GM18517 (cell line): Measurements from ENCODE around the gene RARG.
"Not testable (repeated sequence)": the region's sequence is repeated elsewhere in the genome, so short reads cannot be mapped to it uniquely, and the experiment has no call there.

Experiments used
- ATAC-seq: cut with Tn5 transposase; IDR thresholded peaks from one replicate; pipeline ENCODE4 v1.9.1; 2021; ENCODE audit warnings: mild to moderate bottlenecking, moderate library complexity; ENCODE audit not compliant: unreplicated experiment

The RARG gene

GRCh38 chr12:53211476-53212381, 20.3 kb downstream of the RARG start:
- no peak for ATAC-seq

GRCh38 chr12:53210843-53211242, 21.2 kb downstream of the RARG start:
- ATAC-seq, result no peak

- ATAC-seq, result peak; percentile 40
Measured at GRCh38 chr12:53208877-53209463, 23.0 kb downstream of the RARG start.

GRCh38 chr12:53208435-53208834, 23.6 kb downstream of the RARG start:
- no peak for ATAC-seq

GRCh38 chr12:53207042-53207441, 25.0 kb downstream of the RARG start, which contains the start of gene ITGB7:
ITGB7 (minus strand) TSS chr12:53207251; CDS start chr12:53200443, 6,808 bp downstream.
- ATAC-seq, result no peak

DNA sequence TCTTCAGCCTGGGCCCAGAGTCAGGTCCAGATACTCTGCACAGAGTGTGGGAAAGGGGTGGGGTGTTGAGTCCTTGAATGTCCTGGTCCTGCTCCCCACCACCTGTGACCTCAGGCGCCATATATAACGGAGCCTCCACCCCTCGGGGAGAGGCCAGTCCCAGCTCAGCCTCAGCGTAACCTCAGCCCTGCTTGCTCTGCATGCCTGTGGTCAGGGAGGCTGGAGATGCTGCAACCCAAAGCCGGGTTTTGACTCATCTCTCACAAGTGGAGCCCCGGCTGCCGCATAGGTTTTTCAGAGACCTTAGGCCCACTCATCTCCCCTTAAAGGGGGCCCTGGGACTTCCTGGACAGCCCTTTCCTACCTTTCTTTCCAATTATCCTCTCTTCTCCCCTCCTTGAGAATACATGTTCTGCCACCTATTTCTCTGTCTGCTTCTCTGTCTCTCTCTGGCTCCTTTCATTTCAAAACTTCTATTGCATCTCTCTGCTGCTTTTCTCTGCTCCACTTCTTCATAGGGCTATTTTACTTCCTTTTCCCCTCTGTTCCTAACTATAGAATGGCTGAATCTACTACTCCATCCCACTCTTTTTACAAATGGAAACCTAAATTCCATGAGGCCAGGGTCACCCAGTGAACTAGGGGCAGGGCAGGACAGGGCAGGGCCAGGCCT, 26.1 kb downstream of the RARG start:
- ATAC-seq, result peak; percentile 65

DNA sequence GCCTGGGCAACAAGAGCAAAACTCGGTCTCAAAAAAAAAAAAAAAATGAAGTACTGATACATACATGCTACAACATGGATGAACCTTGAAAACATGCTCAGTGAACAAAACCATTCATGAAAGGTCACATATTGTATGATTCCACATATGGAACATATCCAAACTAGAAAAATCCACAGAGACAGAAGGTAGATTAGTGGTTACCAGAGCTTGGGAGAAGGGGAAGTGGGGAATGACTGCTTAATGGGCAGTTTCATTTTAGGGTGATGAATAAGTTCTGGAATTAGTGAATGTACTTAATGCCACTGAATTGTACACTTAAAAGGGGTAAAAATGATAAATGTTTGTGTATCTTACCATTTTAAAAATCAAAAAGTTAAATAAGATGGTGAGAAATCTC, 27.7 kb downstream of the RARG start:
- ATAC-seq, result no peak

DNA sequence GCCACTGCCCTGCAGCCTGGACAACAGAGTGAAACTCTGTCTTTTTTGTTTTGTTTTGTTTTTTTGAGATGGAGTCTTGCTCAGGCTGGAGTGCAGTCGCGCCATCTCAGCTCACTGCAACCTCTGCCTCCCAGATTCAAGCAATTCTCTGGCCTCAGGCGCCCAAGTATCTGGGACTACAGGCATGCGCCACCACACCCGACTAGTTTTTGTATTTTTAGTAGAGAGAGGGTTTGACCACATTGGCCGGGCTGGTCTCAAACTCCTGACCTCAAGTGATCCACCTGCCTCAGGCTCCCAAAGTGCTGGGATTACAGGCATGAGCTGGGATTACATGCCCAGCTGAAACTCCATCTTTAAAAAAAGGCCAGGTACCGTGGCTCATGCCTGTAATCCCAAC, 29.7 kb downstream of the RARG start:
- ATAC-seq, result not testable (repeated sequence)

DNA sequence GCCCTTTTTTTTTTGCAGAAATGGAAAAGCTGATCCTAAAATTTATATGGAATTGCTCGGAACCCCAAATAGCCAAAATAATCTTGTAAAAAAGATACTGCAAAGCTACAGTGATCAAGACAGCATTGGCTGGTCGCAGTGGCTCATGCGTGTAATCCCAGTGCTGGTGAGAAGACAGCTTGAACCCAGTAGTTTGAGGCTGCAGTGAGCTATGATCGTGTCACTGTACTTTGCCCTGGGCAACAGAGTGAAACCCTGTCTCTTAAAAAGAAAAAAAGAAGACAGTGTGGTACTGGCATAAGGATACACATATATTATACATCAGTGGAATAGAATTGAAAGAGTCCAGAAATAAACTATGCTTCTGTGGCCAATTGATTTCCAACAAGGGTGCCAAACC, 30.4 kb downstream of the RARG start:
- ATAC-seq, result no peak

DNA sequence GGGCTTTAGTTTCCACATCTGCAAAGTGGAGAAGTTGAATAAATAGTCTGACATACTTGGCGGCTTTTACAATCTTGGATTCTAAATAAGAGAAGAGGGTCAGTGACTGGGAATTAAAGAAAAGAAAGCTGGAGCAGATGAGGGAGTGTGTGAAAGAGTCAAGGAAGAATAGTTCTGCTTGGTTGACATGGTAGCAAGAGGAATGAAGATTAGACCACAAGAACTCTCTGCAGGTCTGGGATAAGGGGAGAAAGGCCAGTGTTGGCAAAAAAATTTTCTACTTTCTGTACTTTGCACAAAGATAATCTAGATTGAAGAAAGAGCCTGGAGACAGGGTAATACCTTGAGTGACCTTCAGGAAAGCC, 30.9 kb downstream of the RARG start:
- ATAC-seq, result no peak

DNA sequence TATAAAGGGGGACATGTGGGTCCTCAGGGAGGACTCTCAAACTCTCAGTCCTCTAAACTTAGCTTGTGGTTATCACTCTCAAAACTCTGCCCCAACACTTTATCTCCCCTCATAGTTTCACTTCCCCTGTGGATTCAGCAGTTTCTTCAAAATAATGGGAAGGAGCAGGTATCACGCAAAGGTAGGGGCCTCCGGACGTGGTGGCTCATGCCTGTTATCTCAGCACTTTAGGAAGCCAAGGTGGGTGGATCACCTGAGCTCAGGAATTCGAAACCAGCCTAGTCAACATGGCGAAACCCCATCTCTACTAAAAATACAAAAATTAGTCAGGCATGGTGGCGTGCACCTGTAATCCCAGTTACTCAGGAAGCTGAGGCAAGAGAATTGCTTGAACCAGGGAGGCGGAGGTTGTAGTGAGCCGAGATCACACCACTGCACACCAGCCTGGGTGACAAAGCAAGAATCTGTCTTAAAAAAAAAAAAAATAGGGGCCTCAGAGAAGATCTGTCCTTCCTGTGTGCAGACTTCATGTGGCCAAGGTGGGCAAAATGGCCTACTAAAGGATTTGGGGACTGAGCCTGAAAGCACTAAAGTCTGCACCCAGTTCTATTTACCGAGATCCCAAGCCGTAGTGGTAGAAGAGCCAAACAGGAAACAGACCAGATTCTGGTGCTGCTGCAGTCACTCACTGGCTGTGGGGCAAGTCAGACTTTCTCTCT, 31.4 kb downstream of the RARG start:
- ATAC-seq, result peak; percentile 52

GRCh38 chr12:53200107-53200457, 31.9 kb downstream of the RARG start:
- ATAC-seq, result peak; percentile 30

- peak; percentile 7 for ATAC-seq
Measured at GRCh38 chr12:53199700-53200099, 32.3 kb downstream of the RARG start.

DNA sequence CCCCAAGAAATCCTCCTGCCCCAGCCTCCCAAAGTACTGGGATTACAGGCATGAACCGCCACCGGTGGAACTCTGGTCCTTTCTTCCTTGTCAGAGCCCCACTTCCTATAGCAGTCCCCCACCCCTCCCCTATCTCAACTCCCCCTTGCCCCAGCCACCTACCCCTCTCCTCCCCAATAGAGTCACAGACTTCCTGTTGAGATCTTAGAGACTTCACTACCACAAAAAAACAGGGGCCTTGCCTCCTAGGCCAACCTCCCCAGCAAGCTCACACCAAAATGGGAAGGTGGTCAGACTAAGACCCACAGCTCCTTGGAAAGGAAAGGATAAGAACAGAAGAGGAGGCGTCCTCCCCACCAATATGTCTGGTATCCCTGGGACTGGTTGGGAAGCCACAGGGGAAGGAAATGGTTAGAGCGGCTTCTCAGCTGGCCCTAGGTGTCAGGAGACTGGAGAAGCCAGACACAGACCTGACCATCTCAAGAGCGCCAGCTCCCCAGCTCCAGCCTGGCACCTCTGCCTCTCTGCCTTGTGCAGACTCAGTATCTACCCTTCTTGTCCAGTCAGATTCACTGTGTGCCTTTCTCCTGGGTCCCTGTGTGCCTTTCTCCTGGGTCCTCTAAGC, 33.4 kb downstream of the RARG start:
- ATAC-seq, result no peak

DNA sequence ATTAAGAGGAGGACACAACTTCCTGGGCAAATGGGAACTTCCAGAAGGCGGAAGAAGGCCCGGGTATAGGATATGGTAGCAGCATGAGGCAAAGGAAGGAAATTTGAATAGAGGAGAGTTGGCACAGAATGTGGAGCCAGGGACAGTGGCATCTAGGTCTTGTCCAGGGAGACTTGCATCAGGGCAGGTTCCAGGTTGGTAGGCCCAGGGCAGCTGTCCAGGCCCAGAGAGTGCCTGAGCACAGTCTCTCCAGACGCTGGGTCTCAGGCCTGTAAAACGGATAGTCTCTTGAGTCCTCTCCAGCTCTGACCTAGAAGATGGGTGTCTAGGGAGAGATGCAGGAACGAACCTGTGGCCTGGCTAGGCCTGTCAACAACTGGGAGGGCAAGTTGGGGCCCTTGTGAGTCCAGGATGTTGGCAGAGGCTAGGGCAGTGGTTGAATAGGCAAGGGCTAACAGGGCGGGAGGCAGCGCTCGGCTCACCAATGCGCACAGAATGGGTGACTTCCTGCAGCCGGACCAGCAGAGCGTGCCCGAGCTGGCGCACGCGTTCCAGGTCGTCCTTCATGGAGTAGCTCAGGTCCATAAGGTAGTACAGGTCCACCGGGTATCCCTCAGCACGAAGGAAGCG, 34.9 kb downstream of the RARG start:
- ATAC-seq, result no peak

DNA sequence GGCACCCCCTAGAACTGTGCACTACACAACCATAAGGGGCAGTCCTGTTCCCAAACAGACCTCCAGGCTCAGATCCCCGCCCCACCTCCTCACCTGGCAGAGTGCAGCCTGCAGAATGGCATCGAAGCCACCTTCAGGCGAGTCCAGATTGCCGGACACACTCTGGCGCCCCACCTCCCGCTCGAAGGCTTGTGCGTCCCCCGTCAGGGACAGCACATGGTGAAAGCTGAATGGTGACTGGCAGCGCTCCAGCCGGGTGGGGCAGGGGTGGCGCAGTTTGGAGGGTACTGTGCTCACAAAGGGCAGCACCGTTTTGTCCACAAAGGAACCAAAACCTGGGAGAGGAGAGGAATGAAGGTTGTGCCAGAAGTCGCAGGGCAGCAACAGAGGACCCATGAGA, 35.5 kb downstream of the RARG start:
- no peak for ATAC-seq

- ATAC-seq, result no peak
Measured at GRCh38 chr12:53195516-53196420, 36.2 kb downstream of the RARG start.

GRCh38 chr12:53194973-53195372, 37.0 kb downstream of the RARG start:
- ATAC-seq, result no peak

DNA sequence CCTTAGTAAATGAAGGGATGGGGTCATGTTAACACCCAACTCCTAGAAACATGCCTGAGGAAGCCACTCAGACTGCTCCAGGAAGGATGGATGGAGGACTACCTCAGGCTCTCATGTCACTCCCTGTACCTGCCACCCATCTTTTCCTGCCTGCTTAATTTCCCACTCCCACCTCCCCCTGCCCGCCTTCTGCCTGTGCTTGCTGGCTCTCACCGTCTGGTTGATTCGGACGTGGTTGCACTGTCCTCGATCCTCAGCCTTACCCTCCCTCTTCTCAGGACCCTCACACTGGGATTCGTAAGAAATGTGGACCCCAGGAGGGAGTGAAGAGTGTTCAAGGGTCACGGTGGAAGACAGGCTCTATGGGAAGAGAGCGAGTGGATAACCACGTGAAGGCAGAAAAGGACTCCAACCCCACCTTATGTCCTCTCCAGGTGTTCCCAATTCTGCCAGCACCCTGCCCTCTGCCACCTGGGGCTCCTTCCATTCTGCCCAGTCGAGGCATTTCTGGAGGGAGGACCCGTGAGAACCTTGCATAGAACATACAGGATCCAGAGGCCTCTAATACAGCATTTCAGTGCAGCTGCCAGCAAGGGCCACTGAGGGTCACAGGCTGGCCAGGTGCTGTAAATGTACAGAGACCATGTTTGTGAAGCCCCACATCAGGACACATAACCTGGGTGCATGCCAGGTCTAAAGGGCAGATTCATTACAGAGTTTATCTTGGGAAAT, 37.9 kb downstream of the RARG start:
- ATAC-seq, result no peak
